ENCODE results near the gene TBX2.

TBX2 gene

GRCh38 chr17:61390479-61390791 lies 9.2 kb upstream of the TBX2 start (continued):
- no peak for TF ChIP-seq BCL11A (tag by site-specific recombination; IDR thresholded peaks at IDR 0.05; ENCODE audit: low read depth)
- no peak for TF ChIP-seq PRDM6 (tag by site-specific recombination; IDR thresholded peaks at IDR 0.05)

GRCh38 chr17:61391595-61392291 lies 7.9 kb upstream of the TBX2 start:
- TF ChIP-seq ZNF112 (tag by site-specific recombination; IDR thresholded peaks at IDR 0.05) (no peak), ZNF223 (tag by site-specific recombination; IDR thresholded peaks at IDR 0.05) (no peak), PATZ1 (tag by site-specific recombination; IDR thresholded peaks at IDR 0.05) (no peak), ZFP41 (tag by site-specific recombination; IDR thresholded peaks at IDR 0.05; ENCODE audit: borderline replicate concordance) (no peak), ZNF660 (tag by site-specific recombination; IDR thresholded peaks at IDR 0.05) (no peak), PRDM2 (tag by site-specific recombination; IDR thresholded peaks at IDR 0.05; ENCODE audit: borderline replicate concordance) (no peak), ZNF549 (tag by site-specific recombination; IDR thresholded peaks at IDR 0.05) (no peak)
- Histone ChIP-seq H3K4me1 (ENCODE audit: control insufficient read depth, insufficient read depth, low read length) (peaks cover 3% of the 10 kb centered on the region), H3K9me3 (ENCODE audit: control insufficient read depth, insufficient read depth, low read depth, low read length) (no peaks in the 10 kb centered on the region), H3K36me3 (ENCODE audit: control insufficient read depth in 2 of 2, insufficient read depth in 1 of 2, low read length in 2 of 2) (peaks cover 0 to 7% of the 10 kb centered on the region in 2 experiments; a peak in 1 of 3 replicates), H3K27ac (ENCODE audit: extremely low read depth, low read depth, low read length) (no peak overlapping the region), H3K4me3 (ENCODE audit: low read depth, low read length) (no peak overlapping the region)
- POLR2A ChIA-PET: no interaction called here
- CTCF ChIA-PET: interaction anchor here (0.5 to 1.0 kb wide), 4 partner anchors 15 to 362 kb away, joined by 3 to 5 read pairs (median 3); no protein-coding TSS in a partner anchor

GRCh38 chr17:61392679-61393078 lies 7.0 kb upstream of the TBX2 start:
- H3K27ac ChIP-seq (ENCODE audit: extremely low read depth, low read depth, low read length): no peak overlapping the region
- H3K4me1 ChIP-seq (ENCODE audit: control insufficient read depth, insufficient read depth, low read length): peaks cover 3% of the 10 kb centered on the region
- ChIA-PET CTCF (interaction anchor here (1.2 kb wide), 1 partner anchor 672 kb away, joined by 3 read pairs; no protein-coding TSS in a partner anchor), POLR2A (no interaction called here)
- no peak for TF ChIP-seq OSR2 (tag by site-specific recombination; IDR thresholded peaks at IDR 0.05)
- no peak for TF ChIP-seq ZNF16 (tag by site-specific recombination; IDR thresholded peaks at IDR 0.05; ENCODE audit: low read depth)
- no peak for TF ChIP-seq ZNF518A (tag by site-specific recombination; conservative IDR thresholded peaks at IDR 0.05; ENCODE audit: low read depth)
- no peaks in the 10 kb centered on the region for H3K9me3 ChIP-seq (ENCODE audit: control insufficient read depth, insufficient read depth, low read depth, low read length)
- H3K36me3 ChIP-seq (ENCODE audit: control insufficient read depth in 2 of 2, insufficient read depth in 1 of 2, low read length in 2 of 2): peaks cover 0 to 7% of the 10 kb centered on the region in 2 experiments; a peak in 1 of 3 replicates
- no peak overlapping the region for H3K4me3 ChIP-seq (ENCODE audit: low read depth, low read length)
